OCI-LY7 (cell line): ENCODE results near the gene SYCP2L. TPM values are rescaled to one million over a fixed set of nuclear protein-coding genes. Genes with fewer than 3 reads are reported as not detected.

Experiments used
- BruUV-seq: library from RNA; stranded (reverse); fragments of 400-500 nt; replicated peaks from 2 replicates; lab custom pipeline; 2021; lab: Mats Ljungman, UMichigan
- CTCF ChIA-PET: fragments of 300-600 bp; sonication (Branson Sonifier 250); formaldehyde crosslinking; loops from one replicate; lab custom pipeline; 2022; ENCODE audit warnings: antibody characterized with exemption; ENCODE audit not compliant: unreplicated experiment; lab: Charles Lee
- POLR2A ChIA-PET: fragments of 300-600 bp; sonication (Branson Sonifier 250); formaldehyde crosslinking; loops from one replicate; lab custom pipeline; 2022; ENCODE audit warnings: antibody characterized with exemption; lab: Charles Lee
- DNase-seq: peaks from one replicate; pipeline ENCODE4 v3.0.0-alpha.2; 2015; ENCODE audit warnings: low spot score
- H2AFZ ChIP-seq: fragments of 200-600 bp; sonication (generic), shearing (Covaris generic); 2 replicates; pipeline ENCODE4 v1.6.1; 2014; ENCODE audit warnings: mild to moderate bottlenecking, antibody characterized with exemption, low read length, moderate library complexity
- H3K27ac ChIP-seq: fragments of 200-600 bp; sonication (generic); 2 replicates; pipeline ENCODE4 v1.5.1; 2014; ENCODE audit warnings: mixed run types, low read depth, mild to moderate bottlenecking, moderate library complexity, low read length, inconsistent platforms; ENCODE audit not compliant: poor library complexity, severe bottlenecking
- H3K36me3 ChIP-seq: fragments of 200-600 bp; sonication (generic); 2 replicates; pipeline ENCODE4 v1.6.1; 2014; ENCODE audit warnings: mild to moderate bottlenecking, antibody characterized with exemption, low read length, moderate library complexity, mixed read lengths; ENCODE audit not compliant: insufficient read depth
- H3K4me1 ChIP-seq: fragments of 200-600 bp; sonication (generic); 2 replicates; pipeline ENCODE4 v1.5.1; 2014; ENCODE audit warnings: mild to moderate bottlenecking, low read length; ENCODE audit not compliant: insufficient read depth, poor library complexity, severe bottlenecking
- H3K4me2 ChIP-seq: fragments of 200-600 bp; sonication (generic); 2 replicates; pipeline ENCODE4 v1.6.1; 2014; ENCODE audit warnings: mild to moderate bottlenecking, low read length
- H3K4me3 ChIP-seq: fragments of 200-600 bp; sonication (generic); 2 replicates; pipeline ENCODE4 v1.5.1; 2014; ENCODE audit warnings: mild to moderate bottlenecking, low read depth, low read length; ENCODE audit not compliant: poor library complexity, severe bottlenecking
- H3K79me2 ChIP-seq: fragments of 200-600 bp; sonication (generic); 2 replicates; pipeline ENCODE4 v1.6.1; 2016; ENCODE audit warnings: low read depth, mild to moderate bottlenecking, low read length, moderate library complexity, mixed read lengths; ENCODE audit not compliant: insufficient read depth
- H3K9me2 ChIP-seq: fragments of 200-600 bp; sonication (generic); 2 replicates; pipeline ENCODE4 v1.6.1; 2016; ENCODE audit warnings: mild to moderate bottlenecking, low read length, mixed read lengths; ENCODE audit not compliant: insufficient read depth
- H3K9me3 ChIP-seq: fragments of 200-600 bp; sonication (generic); 2 replicates; pipeline ENCODE4 v1.6.1; 2014; ENCODE audit warnings: mild to moderate bottlenecking, mixed run types, low read length, mixed read lengths
- H4K20me1 ChIP-seq: fragments of 200-600 bp; sonication (generic); 2 replicates; pipeline ENCODE4 v1.6.1; 2014; ENCODE audit warnings: mild to moderate bottlenecking, antibody characterized with exemption, low read length, moderate library complexity, mixed read lengths; ENCODE audit not compliant: insufficient read depth
- EZH2phosphoT487 ChIP-seq: fragments of 200-600 bp; sonication (generic); IDR thresholded peaks from 2 replicates; pipeline ENCODE4 v1.6.1; 2018; ENCODE audit warnings: low read depth, borderline replicate concordance, mild to moderate bottlenecking, mixed run types, antibody characterized with exemption, low read length, moderate library complexity, mixed read lengths
- intact Hi-C: fragments of 100-400 bp; cut with micrococcal nuclease; formaldehyde crosslinking; loops from one replicate; pipeline ENCODE4 v1.10.0; 2022; ENCODE audit not compliant: unreplicated experiment
- total RNA-seq, 2 experiments: library from RNA; depleted of rRNA in 1 of 2; stranded (reverse); fragments of >200 nt in 1 of 2; shearing (Covaris generic) in 1 of 2; gene quantifications; 2 replicates each; pipeline ENCODE4 v1.2.3, GENCODE V29; 2014 to 2022
- TF ChIP-seq, protein P1 (sequence below): fragments of 200-600 bp; sonication (generic); conservative IDR thresholded peaks from 2 replicates; pipeline ENCODE4 v1.5.1; 2014; ENCODE audit warnings: mild to moderate bottlenecking, antibody characterized with exemption, low read length, moderate library complexity, mixed read lengths

The SYCP2L gene
- total RNA-seq, 2 experiments from 2014 or later = 1.3 to 1.4 TPM

DNA sequence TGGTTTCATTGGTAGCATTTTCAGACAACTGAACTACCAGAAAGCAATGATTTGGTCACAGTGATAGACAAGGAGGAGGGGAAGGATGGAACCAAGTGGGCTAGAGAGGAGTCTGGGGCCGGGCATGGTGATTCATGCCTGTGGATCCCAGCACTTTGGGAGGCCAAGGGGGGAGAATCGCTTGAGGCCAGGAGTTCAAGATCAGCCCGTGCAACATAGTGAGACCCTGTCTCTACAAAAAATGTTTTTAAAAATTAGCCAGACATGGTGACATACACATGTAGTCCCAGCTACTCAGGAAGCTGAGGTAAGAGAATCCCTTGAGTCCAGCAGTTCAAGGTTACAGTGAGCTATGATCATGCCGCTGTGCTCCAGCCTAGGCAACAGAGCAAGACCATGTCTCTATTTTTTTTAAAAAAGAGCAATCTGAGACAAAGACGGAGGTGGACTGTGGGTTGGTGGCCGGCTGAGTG is 70.6 kb downstream of the SYCP2L start:
- Histone ChIP-seq H3K9me2 (no peaks in the 10 kb centered on the region), H3K27ac (no peak overlapping the region), H3K36me3 (no peaks in the 10 kb centered on the region), H3K4me2 (no peak overlapping the region), H3K79me2 (no peaks in the 10 kb centered on the region), H4K20me1 (no peaks in the 10 kb centered on the region), H2AFZ (no peak overlapping the region), H3K4me1 (no peaks in the 10 kb centered on the region), H3K4me3 (no peak overlapping the region), H3K9me3 (no peaks in the 10 kb centered on the region)
- no peak for DNase-seq
- intact Hi-C loops = loop anchor here (10.0 kb wide), 1 partner anchor 617 kb away; no protein-coding TSS in a partner anchor
- TF ChIP-seq, protein P1, sequence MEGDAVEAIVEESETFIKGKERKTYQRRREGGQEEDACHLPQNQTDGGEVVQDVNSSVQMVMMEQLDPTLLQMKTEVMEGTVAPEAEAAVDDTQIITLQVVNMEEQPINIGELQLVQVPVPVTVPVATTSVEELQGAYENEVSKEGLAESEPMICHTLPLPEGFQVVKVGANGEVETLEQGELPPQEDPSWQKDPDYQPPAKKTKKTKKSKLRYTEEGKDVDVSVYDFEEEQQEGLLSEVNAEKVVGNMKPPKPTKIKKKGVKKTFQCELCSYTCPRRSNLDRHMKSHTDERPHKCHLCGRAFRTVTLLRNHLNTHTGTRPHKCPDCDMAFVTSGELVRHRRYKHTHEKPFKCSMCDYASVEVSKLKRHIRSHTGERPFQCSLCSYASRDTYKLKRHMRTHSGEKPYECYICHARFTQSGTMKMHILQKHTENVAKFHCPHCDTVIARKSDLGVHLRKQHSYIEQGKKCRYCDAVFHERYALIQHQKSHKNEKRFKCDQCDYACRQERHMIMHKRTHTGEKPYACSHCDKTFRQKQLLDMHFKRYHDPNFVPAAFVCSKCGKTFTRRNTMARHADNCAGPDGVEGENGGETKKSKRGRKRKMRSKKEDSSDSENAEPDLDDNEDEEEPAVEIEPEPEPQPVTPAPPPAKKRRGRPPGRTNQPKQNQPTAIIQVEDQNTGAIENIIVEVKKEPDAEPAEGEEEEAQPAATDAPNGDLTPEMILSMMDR = no peak
- TF ChIP-seq EZH2phosphoT487 = no peak
- CTCF ChIA-PET = no interaction called here
- POLR2A ChIA-PET = no interaction called here
- no TSS peak for BruUV-seq

DNA sequence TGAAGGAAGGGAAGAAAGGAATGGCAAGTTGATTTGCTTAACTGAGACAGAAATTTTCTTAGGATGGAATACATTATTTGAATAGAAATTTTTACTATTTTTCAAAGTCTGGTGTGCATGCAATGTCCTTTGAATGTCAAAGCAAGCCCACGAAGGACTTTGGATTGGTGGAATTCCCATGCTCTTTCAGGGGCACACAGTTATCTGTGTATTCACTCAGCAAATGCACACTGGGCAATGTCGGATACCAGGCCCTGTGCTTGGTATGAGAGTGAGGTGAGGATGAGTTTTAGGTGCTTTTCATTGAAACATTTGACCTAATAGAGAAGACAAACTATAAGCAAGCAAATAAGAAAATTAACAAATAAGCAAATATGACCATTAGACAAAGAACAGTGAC is 73.3 kb downstream of the SYCP2L start:
- Histone ChIP-seq H2AFZ (no peak overlapping the region), H4K20me1 (no peaks in the 10 kb centered on the region), H3K4me2 (no peak overlapping the region), H3K9me2 (no peaks in the 10 kb centered on the region), H3K4me3 (no peak overlapping the region), H3K79me2 (no peaks in the 10 kb centered on the region), H3K9me3 (no peaks in the 10 kb centered on the region), H3K36me3 (no peaks in the 10 kb centered on the region), H3K4me1 (no peaks in the 10 kb centered on the region), H3K27ac (no peak overlapping the region)
- intact Hi-C loops = no loop called here
- TF ChIP-seq, protein P1 = no peak
- no peak for TF ChIP-seq EZH2phosphoT487
- ChIA-PET CTCF (no interaction called here), POLR2A (interaction anchor here (1.2 kb wide), 1 partner anchor 30 kb away, joined by 3 read pairs; no protein-coding TSS in a partner anchor)
- DNase-seq = no peak
- BruUV-seq = no TSS peak

DNA sequence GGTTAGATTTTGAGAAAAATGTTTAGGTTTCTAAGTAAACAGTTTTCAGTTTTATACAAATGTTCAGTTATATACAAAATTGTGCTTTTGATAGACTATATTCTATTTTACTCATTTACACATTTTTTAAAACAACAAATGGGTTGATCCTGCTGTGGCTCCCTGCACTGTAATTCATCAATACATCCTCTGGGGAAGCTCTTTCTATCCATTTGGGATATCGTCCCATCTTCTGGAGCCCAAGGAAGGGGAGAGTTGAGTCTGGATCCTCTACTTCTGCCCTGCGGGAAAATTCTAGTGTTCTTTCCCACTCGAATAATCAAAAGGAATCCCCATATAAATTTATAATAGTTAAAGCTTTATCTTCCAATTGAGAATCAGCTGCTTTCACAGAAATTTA is 75.0 kb downstream of the SYCP2L start:
- no peak overlapping the region for H3K4me2 ChIP-seq
- H4K20me1 ChIP-seq = no peaks in the 10 kb centered on the region
- no TSS peak for BruUV-seq
- TF ChIP-seq, protein P1 = no peak
- TF ChIP-seq EZH2phosphoT487 = no peak
- POLR2A ChIA-PET = interaction anchor here (0.8 kb wide), 1 partner anchor 89 kb away, joined by 3 read pairs; no protein-coding TSS in a partner anchor
- CTCF ChIA-PET = no interaction called here
- intact Hi-C loops = no loop called here
- no peaks in the 10 kb centered on the region for H3K79me2 ChIP-seq
- no peaks in the 10 kb centered on the region for H3K36me3 ChIP-seq
- H3K4me3 ChIP-seq = no peak overlapping the region
- DNase-seq = no peak
- H3K27ac ChIP-seq = no peak overlapping the region
- H3K9me3 ChIP-seq = 0 out of 2 replicates have a peak, but pooled peaks cover 4% of the 10 kb centered on the region
- no peaks in the 10 kb centered on the region for H3K9me2 ChIP-seq
- no peak overlapping the region for H2AFZ ChIP-seq
- H3K4me1 ChIP-seq = no peaks in the 10 kb centered on the region
